CD4-positive, alpha-beta memory T cell (primary cell): Measurements from ENCODE around the gene ADGRL2. TPM values are rescaled to one million over a fixed set of nuclear protein-coding genes. Genes with fewer than 3 reads are reported as not detected.

Source experiments
- CTCF ChIA-PET: fragments of 350-600 bp; sonication (Branson Sonifier 250); formaldehyde crosslinking; loops from one replicate; lab custom pipeline; 2021; ENCODE audit warnings: inconsistent platforms; ENCODE audit not compliant: partially characterized antibody; lab: Charles Lee
- POLR2A ChIA-PET: fragments of 350-600 bp; sonication (Branson Sonifier 250); formaldehyde crosslinking; loops from one replicate; lab custom pipeline; 2021; ENCODE audit not compliant: partially characterized antibody; lab: Charles Lee
- DNase-seq, 5 donors: peaks; one replicate each; pipeline versions ENCODE4 v3.0.0 to v3.0.0-alpha.2; 2020 to 2022; ENCODE audit warnings: mixed read lengths in 1 of 5
- H3K27ac ChIP-seq: one replicate; pipeline ENCODE4 v1.7.0; 2013; ENCODE audit warnings: low read depth, low read length
- H3K27me3 ChIP-seq: 2 replicates; pipeline ENCODE4 v1.7.0; 2013; ENCODE audit warnings: mild to moderate bottlenecking, low read length, moderate library complexity; ENCODE audit not compliant: insufficient read depth
- H3K36me3 ChIP-seq: 2 replicates; pipeline ENCODE4 v1.7.0; 2013; ENCODE audit warnings: mild to moderate bottlenecking, low read length, moderate library complexity; ENCODE audit not compliant: insufficient read depth
- H3K4me1 ChIP-seq: 2 replicates; pipeline ENCODE4 v1.7.0; 2013; ENCODE audit warnings: mild to moderate bottlenecking, low read length, moderate library complexity; ENCODE audit not compliant: insufficient read depth
- H3K4me3 ChIP-seq, 2 donors: one replicate each; pipeline ENCODE4 v1.7.0; 2013; ENCODE audit warnings: low read length in 2 of 2, mild to moderate bottlenecking in 1 of 2
- H3K9me3 ChIP-seq, 2 donors: one replicate each; pipeline ENCODE4 v1.7.0; 2013; ENCODE audit warnings: low read length in 2 of 2, control low read depth in 1 of 2; ENCODE audit not compliant: control insufficient read depth in 1 of 2
- H3K27ac Mint-ChIP-seq, 7 donors: one replicate each; pipeline ENCODE4 v1.8.0; 2020 to 2021; ENCODE audit warnings: mixed read lengths in 7 of 7, mild to moderate bottlenecking in 6 of 7, inconsistent platforms in 3 of 7, moderate library complexity in 3 of 7
- H3K27me3 Mint-ChIP-seq, 2 donors: one replicate each; pipeline ENCODE4 v1.8.0; 2020 to 2021; ENCODE audit warnings: mixed read lengths in 2 of 2
- H3K36me3 Mint-ChIP-seq, 2 donors: one replicate each; pipeline ENCODE4 v1.8.0; 2020 to 2021; ENCODE audit warnings: mixed read lengths in 2 of 2, inconsistent platforms in 1 of 2, mild to moderate bottlenecking in 1 of 2
- H3K4me1 Mint-ChIP-seq, 4 donors: one replicate each; pipeline ENCODE4 v1.8.0; 2020 to 2021; ENCODE audit warnings: mixed read lengths in 4 of 4, mild to moderate bottlenecking in 1 of 4
- H3K4me3 Mint-ChIP-seq, 8 donors: one replicate each; pipeline ENCODE4 v1.8.0; 2020 to 2021; ENCODE audit warnings: mixed read lengths in 8 of 8, mild to moderate bottlenecking in 7 of 8, moderate library complexity in 6 of 8, inconsistent platforms in 3 of 8
- H3K9me3 Mint-ChIP-seq, 8 donors: one replicate each; pipeline ENCODE4 v1.8.0; 2020 to 2021; ENCODE audit warnings: mixed read lengths in 8 of 8, mild to moderate bottlenecking in 5 of 8, inconsistent platforms in 3 of 8, moderate library complexity in 1 of 8
- intact Hi-C: fragments of 100-400 bp; cut with micrococcal nuclease; formaldehyde crosslinking; loops from one replicate; pipeline ENCODE4 v1.15.1; 2023
- polyA plus RNA-seq, 2 donors: library from polyadenylated mRNA; unstranded; fragments of 300-500 nt; fragmentation: Illumina TruSeq; gene quantifications; one replicate each; pipeline ENCODE4 v1.2.3, GENCODE V29; 2021
- total RNA-seq, 2 experiments: library from RNA; stranded (reverse); gene quantifications; one replicate each; pipeline ENCODE4 v1.2.3, GENCODE V29; 2021

The ADGRL2 gene
- total and polyA plus RNA-seq, 4 experiments from 2014 or later, result not detected

GRCh38 chr1:81775510-81775909, 25.2 kb upstream of the ADGRL2 start:
- ChIA-PET POLR2A (no interaction called here), CTCF (no interaction called here)
- no peaks in the 10 kb centered on the region for H3K4me1 Mint-ChIP-seq
- no peak overlapping the region for H3K4me3 Mint-ChIP-seq
- no peaks in the 10 kb centered on the region for H3K27me3 Mint-ChIP-seq
- Histone ChIP-seq H3K4me3 (no peak overlapping the region), H3K27me3 (no peaks in the 10 kb centered on the region), H3K4me1 (no peaks in the 10 kb centered on the region), H3K36me3 (no peaks in the 10 kb centered on the region), H3K27ac (no peak overlapping the region), H3K9me3 (peaks cover 0 to 6% of the 10 kb centered on the region in 2 donors)
- H3K9me3 Mint-ChIP-seq, result peaks cover 0 to 12% (median under 1%) of the 10 kb centered on the region in 8 donors
- H3K27ac Mint-ChIP-seq, result no peak overlapping the region
- DNase-seq, result no peak
- intact Hi-C loops, result no loop called here
- H3K36me3 Mint-ChIP-seq, result no peaks in the 10 kb centered on the region

- peaks cover 0 to 11% (median 2%) of the 10 kb centered on the region in 8 donors for H3K9me3 Mint-ChIP-seq
- intact Hi-C loops, result no loop called here
- CTCF ChIA-PET, result no interaction called here
- no peak overlapping the region for H3K4me3 Mint-ChIP-seq
- H3K27ac Mint-ChIP-seq, result no peak overlapping the region
- POLR2A ChIA-PET, result no interaction called here
- H3K9me3 ChIP-seq, result peaks cover 0 to 6% of the 10 kb centered on the region in 2 donors
- H3K27me3 Mint-ChIP-seq, result no peaks in the 10 kb centered on the region
- no peak for DNase-seq
- H3K27me3 ChIP-seq, result no peaks in the 10 kb centered on the region
- H3K36me3 Mint-ChIP-seq, result no peaks in the 10 kb centered on the region
- no peak overlapping the region for H3K4me3 ChIP-seq
- H3K27ac ChIP-seq, result no peak overlapping the region
- no peaks in the 10 kb centered on the region for H3K4me1 Mint-ChIP-seq
- H3K36me3 ChIP-seq, result no peaks in the 10 kb centered on the region
- H3K4me1 ChIP-seq, result no peaks in the 10 kb centered on the region
Measured at GRCh38 chr1:81780705-81781454, 19.9 kb upstream of the ADGRL2 start.

- no peak for DNase-seq
- H3K4me1 ChIP-seq, result no peaks in the 10 kb centered on the region
- H3K27me3 Mint-ChIP-seq, result no peaks in the 10 kb centered on the region
- H3K4me3 ChIP-seq, result no peak overlapping the region
- ChIA-PET POLR2A (no interaction called here), CTCF (no interaction called here)
- no peaks in the 10 kb centered on the region for H3K36me3 Mint-ChIP-seq
- no peak overlapping the region for H3K27ac ChIP-seq
- H3K4me3 Mint-ChIP-seq, result no peak overlapping the region
- H3K9me3 ChIP-seq, result peaks cover 0 to 6% of the 10 kb centered on the region in 2 donors
- peaks cover 0 to 11% (median 2%) of the 10 kb centered on the region in 8 donors for H3K9me3 Mint-ChIP-seq
- no peaks in the 10 kb centered on the region for H3K36me3 ChIP-seq
- H3K4me1 Mint-ChIP-seq, result no peaks in the 10 kb centered on the region
- H3K27me3 ChIP-seq, result no peaks in the 10 kb centered on the region
- intact Hi-C loops, result no loop called here
- no peak overlapping the region for H3K27ac Mint-ChIP-seq
Measured at GRCh38 chr1:81781749-81782148, 19.0 kb upstream of the ADGRL2 start.

GRCh38 chr1:81792184-81792583, 8.6 kb upstream of the ADGRL2 start:
- ChIA-PET CTCF (no interaction called here), POLR2A (no interaction called here)
- Histone ChIP-seq H3K4me3 (no peak overlapping the region), H3K27me3 (no peaks in the 10 kb centered on the region), H3K36me3 (no peaks in the 10 kb centered on the region), H3K4me1 (no peaks in the 10 kb centered on the region), H3K27ac (no peak overlapping the region), H3K9me3 (no peaks in the 10 kb centered on the region)
- Mint-ChIP-seq H3K36me3 (no peaks in the 10 kb centered on the region), H3K9me3 (peaks cover 0 to 3% (median 1%) of the 10 kb centered on the region in 8 donors), H3K4me1 (no peaks in the 10 kb centered on the region), H3K27ac (no peak overlapping the region), H3K27me3 (no peaks in the 10 kb centered on the region), H3K4me3 (no peak overlapping the region)
- intact Hi-C loops, result no loop called here
- no peak for DNase-seq

- no peaks in the 10 kb centered on the region for H3K4me1 ChIP-seq
- Mint-ChIP-seq H3K36me3 (no peaks in the 10 kb centered on the region), H3K27me3 (peaks cover 7 to 12% of the 10 kb centered on the region in 2 donors), H3K9me3 (peaks cover 0 to 5% (median under 1%) of the 10 kb centered on the region in 8 donors), H3K27ac (no peak overlapping the region), H3K4me1 (peaks cover 0 to 11% (median 1%) of the 10 kb centered on the region in 4 donors), H3K4me3 (no peak overlapping the region)
- intact Hi-C loops, result no loop called here
- H3K36me3 ChIP-seq, result no peaks in the 10 kb centered on the region
- DNase-seq, result no peak
- H3K27me3 ChIP-seq, result no peaks in the 10 kb centered on the region
- ChIA-PET POLR2A (no interaction called here), CTCF (no interaction called here)
- H3K4me3 ChIP-seq, result no peak overlapping the region
- H3K9me3 ChIP-seq, result no peaks in the 10 kb centered on the region
- no peak overlapping the region for H3K27ac ChIP-seq
Measured at GRCh38 chr1:81797701-81798100, 3.0 kb upstream of the ADGRL2 start.

- CTCF ChIA-PET, result no interaction called here
- Mint-ChIP-seq H3K27ac (no peak overlapping the region), H3K4me3 (peak overlapping the region in 4 of 8 donors; percentile 1 to 57 (median 27)), H3K36me3 (no peaks in the 10 kb centered on the region), H3K9me3 (peaks cover 0 to 17% (median 4%) of the 10 kb centered on the region in 8 donors), H3K27me3 (peaks cover 16 to 26% of the 10 kb centered on the region in 2 donors), H3K4me1 (peaks cover 0 to 16% (median 3%) of the 10 kb centered on the region in 4 donors)
- H3K4me3 ChIP-seq, result no peak overlapping the region
- H3K27me3 ChIP-seq, result no peaks in the 10 kb centered on the region
- H3K4me1 ChIP-seq, result no peaks in the 10 kb centered on the region
- no peaks in the 10 kb centered on the region for H3K36me3 ChIP-seq
- H3K9me3 ChIP-seq, result no peaks in the 10 kb centered on the region
- POLR2A ChIA-PET, result no interaction called here
- DNase-seq, result no peak
- intact Hi-C loops, result no loop called here
- H3K27ac ChIP-seq, result no peak overlapping the region
Measured at GRCh38 chr1:81799939-81800694, 617 bp upstream of the ADGRL2 start.

- H3K27me3 ChIP-seq, result no peaks in the 10 kb centered on the region
- Mint-ChIP-seq H3K27me3 (peaks cover 16 to 26% of the 10 kb centered on the region in 2 donors), H3K36me3 (no peaks in the 10 kb centered on the region), H3K4me3 (no peak overlapping the region), H3K27ac (no peak overlapping the region), H3K9me3 (peaks cover 0 to 17% (median 4%) of the 10 kb centered on the region in 8 donors), H3K4me1 (peaks cover 0 to 16% (median 3%) of the 10 kb centered on the region in 4 donors)
- DNase-seq, result no peak
- H3K4me3 ChIP-seq, result no peak overlapping the region
- H3K9me3 ChIP-seq, result no peaks in the 10 kb centered on the region
- H3K36me3 ChIP-seq, result no peaks in the 10 kb centered on the region
- no peak overlapping the region for H3K27ac ChIP-seq
- ChIA-PET CTCF (no interaction called here), POLR2A (no interaction called here)
- H3K4me1 ChIP-seq, result no peaks in the 10 kb centered on the region
- intact Hi-C loops, result no loop called here
Measured at GRCh38 chr1:81801651-81802456, 1.1 kb downstream of the ADGRL2 start.
